Measurements from ENCODE around the gene SH3RF1. TPM values are rescaled to one million over a fixed set of nuclear protein-coding genes. Genes with fewer than 3 reads are reported as not detected.
A peak's percentile ranks its signal among the peaks of the same experiment; 100 is the strongest.

Gene SH3RF1
- total RNA-seq, 1 experiment from 2014 or later: 16.6 TPM

GRCh38 chr4:169256101-169256612 is 14.6 kb downstream of the SH3RF1 start:
- TF ChIP-seq KAT7 (CRISPR knock-in tag; IDR thresholded peaks at IDR 0.05; ENCODE audit: borderline replicate concordance) (no peak), MLX (CRISPR knock-in tag; IDR thresholded peaks at IDR 0.05) (no peak), ZBTB21 (CRISPR knock-in tag; IDR thresholded peaks at IDR 0.05; ENCODE audit: borderline replicate concordance) (no peak), ZNF317 (CRISPR knock-in tag; IDR thresholded peaks at IDR 0.05; ENCODE audit: borderline replicate concordance, low read depth) (no peak), E2F5 (CRISPR knock-in tag; IDR thresholded peaks at IDR 0.05) (no peak), TCF7 (CRISPR knock-in tag; IDR thresholded peaks at IDR 0.05; ENCODE audit: low read depth) (no peak), ZNF138 (CRISPR knock-in tag; conservative IDR thresholded peaks at IDR 0.05) (no peak), OVOL2 (CRISPR knock-in tag; IDR thresholded peaks at IDR 0.05; ENCODE audit: borderline replicate concordance) (no peak)
- H3K9me3 Mint-ChIP-seq: no peaks in the 10 kb centered on the region
- no peaks in the 10 kb centered on the region for H3K27me3 Mint-ChIP-seq (ENCODE audit: low read depth)
- no peak overlapping the region for H3K27ac Mint-ChIP-seq
- H3K4me1 Mint-ChIP-seq: peaks cover 73% of the 10 kb centered on the region
- POLR2A ChIA-PET: no interaction called here
- ATAC-seq (no peak), DNase-seq (ENCODE audit: low spot score) (no peak)
- CTCF ChIA-PET: interaction anchor here (0.6 to 0.8 kb wide), 2 partner anchors 9 to 670 kb away, joined by 3 to 6 read pairs; no protein-coding TSS in a partner anchor
- no peak overlapping the region for H3K4me3 Mint-ChIP-seq
- no peaks in the 10 kb centered on the region for H3K36me3 Mint-ChIP-seq

GRCh38 chr4:169254546-169254983 is 16.2 kb downstream of the SH3RF1 start:
- no peak for ATAC-seq
- Mint-ChIP-seq H3K36me3 (peaks cover under 1% of the 10 kb centered on the region; the same call in 1 of the 2 replicates), H3K4me3 (no peak overlapping the region), H3K4me1 (peaks cover 74% of the 10 kb centered on the region), H3K27me3 (ENCODE audit: low read depth) (no peaks in the 10 kb centered on the region), H3K9me3 (peaks cover 1% of the 10 kb centered on the region), H3K27ac (peak overlapping the region; percentile 25; the same call in 1 of the 2 replicates)
- DNase-seq (ENCODE audit: low spot score): no peak
- CTCF ChIA-PET: no interaction called here
- no peak for TF ChIP-seq OVOL2 (CRISPR knock-in tag; IDR thresholded peaks at IDR 0.05; ENCODE audit: borderline replicate concordance)
- no peak for TF ChIP-seq ZNF671 (CRISPR knock-in tag; IDR thresholded peaks at IDR 0.05)
- TF ChIP-seq FOXP4 (CRISPR knock-in tag; IDR thresholded peaks at IDR 0.05): no peak
- no peak for TF ChIP-seq CDX4 (CRISPR knock-in tag; IDR thresholded peaks at IDR 0.05; ENCODE audit: borderline replicate concordance)
- TF ChIP-seq TEAD4 (CRISPR knock-in tag; IDR thresholded peaks at IDR 0.05): no peak
- TF ChIP-seq RORB (CRISPR knock-in tag; IDR thresholded peaks at IDR 0.05): no peak
- TF ChIP-seq ZNF219 (CRISPR knock-in tag; IDR thresholded peaks at IDR 0.05; ENCODE audit: borderline replicate concordance): no peak
- TF ChIP-seq NR3C1 (CRISPR knock-in tag; conservative IDR thresholded peaks at IDR 0.05; ENCODE audit: low read depth): no peak
- TF ChIP-seq ESRRA (CRISPR knock-in tag; IDR thresholded peaks at IDR 0.05; ENCODE audit: borderline replicate concordance): no peak
- TF ChIP-seq E2F1 (CRISPR knock-in tag; IDR thresholded peaks at IDR 0.05): no peak
- TF ChIP-seq SMAD4 (CRISPR knock-in tag; IDR thresholded peaks at IDR 0.05): no peak
- no peak for TF ChIP-seq ZNF232 (CRISPR knock-in tag; IDR thresholded peaks at IDR 0.05)
- TF ChIP-seq CBFB (CRISPR knock-in tag; IDR thresholded peaks at IDR 0.05; ENCODE audit: low read depth): no peak
- no peak for TF ChIP-seq NR1H2 (CRISPR knock-in tag; IDR thresholded peaks at IDR 0.05)
- no peak for TF ChIP-seq CTCF (IDR thresholded peaks at IDR 0.05)
- TF ChIP-seq HMGXB4 (CRISPR knock-in tag; IDR thresholded peaks at IDR 0.05): no peak
- TF ChIP-seq ZNF138 (CRISPR knock-in tag; conservative IDR thresholded peaks at IDR 0.05): no peak
- TF ChIP-seq USF1 (CRISPR knock-in tag; IDR thresholded peaks at IDR 0.05): no peak
- POLR2A ChIA-PET: no interaction called here
